Measurements from ENCODE around the gene CFAP68. TPM values are rescaled to one million over a fixed set of nuclear protein-coding genes. Genes with fewer than 3 reads are reported as not detected.

CFAP68 gene, protein sequence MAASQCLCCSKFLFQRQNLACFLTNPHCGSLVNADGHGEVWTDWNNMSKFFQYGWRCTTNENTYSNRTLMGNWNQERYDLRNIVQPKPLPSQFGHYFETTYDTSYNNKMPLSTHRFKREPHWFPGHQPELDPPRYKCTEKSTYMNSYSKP
- total RNA-seq (2022; extraction: Qiagen RNA extraction): 30.0 to 36.1 TPM (median 32.4 TPM) in 5 replicates

DNA sequence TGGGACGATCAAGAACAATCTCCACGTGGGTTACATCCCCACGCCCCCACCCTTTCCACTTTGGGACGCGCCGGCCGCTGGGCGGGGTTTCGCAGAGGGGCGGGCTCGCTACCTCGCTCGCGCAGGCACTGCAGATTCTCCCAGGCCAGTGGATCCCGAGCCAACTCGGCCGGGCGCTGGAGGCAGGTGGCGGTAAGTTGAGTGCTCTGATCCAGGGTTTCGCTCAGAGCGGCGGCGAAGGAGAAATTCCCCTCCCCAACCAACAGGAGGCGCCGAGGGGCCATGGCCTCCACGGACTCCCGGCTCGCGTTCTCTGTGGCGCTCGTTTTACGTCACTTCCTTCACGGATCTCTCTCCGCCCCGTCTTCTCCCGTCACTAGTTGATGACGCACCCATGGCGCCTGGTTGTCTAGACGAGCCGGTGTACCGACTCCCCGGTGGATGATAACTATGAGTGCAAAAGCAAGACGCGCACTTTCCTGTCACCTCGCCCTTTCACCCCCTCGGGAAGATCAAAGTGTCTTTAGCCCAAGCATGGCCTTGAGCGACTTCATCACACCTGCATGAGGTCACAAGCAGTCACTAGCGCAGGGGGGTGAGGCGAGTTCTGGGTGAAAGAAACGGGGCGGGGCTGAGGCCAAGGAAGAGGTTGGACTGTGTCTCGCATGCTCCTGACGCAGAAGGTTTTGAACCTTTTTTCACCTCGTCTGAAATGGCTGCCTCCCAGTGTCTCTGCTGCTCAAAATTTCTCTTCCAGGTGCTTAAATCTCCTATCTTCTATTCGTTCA, at the start of gene CFAP68, which contains the start of gene FDXACB1:
Gene CFAP68, plus strand, starts transcription at position 693 of the 788 bp plus-strand sequence. Its CDS starts 20 bp downstream, at position 713.
Gene FDXACB1, minus strand, starts transcription at position 317 of the 788 bp plus-strand sequence. Its CDS starts 33 bp downstream, at position 284.

GRCh38 chr11:111870886-111871692, 8.3 kb upstream of the CFAP68 start, which contains the start of gene ALG9:
TSS of gene ALG9 (minus strand) at chr11:111871581. CDS start at chr11:111871482, 99 bp downstream.

GRCh38 chr11:111911563-111912401, 32.4 kb downstream of the CFAP68 start, which contains the start of gene CRYAB:
TSS of gene CRYAB (minus strand) at chr11:111911770. CDS start at chr11:111911724, 46 bp downstream.

GRCh38 chr11:111912535-111912934, 33.2 kb downstream of the CFAP68 start, which contains the start of gene HSPB2:
TSS of gene HSPB2 (plus strand) at chr11:111912734. CDS start at chr11:111912830, 96 bp downstream.

DNA sequence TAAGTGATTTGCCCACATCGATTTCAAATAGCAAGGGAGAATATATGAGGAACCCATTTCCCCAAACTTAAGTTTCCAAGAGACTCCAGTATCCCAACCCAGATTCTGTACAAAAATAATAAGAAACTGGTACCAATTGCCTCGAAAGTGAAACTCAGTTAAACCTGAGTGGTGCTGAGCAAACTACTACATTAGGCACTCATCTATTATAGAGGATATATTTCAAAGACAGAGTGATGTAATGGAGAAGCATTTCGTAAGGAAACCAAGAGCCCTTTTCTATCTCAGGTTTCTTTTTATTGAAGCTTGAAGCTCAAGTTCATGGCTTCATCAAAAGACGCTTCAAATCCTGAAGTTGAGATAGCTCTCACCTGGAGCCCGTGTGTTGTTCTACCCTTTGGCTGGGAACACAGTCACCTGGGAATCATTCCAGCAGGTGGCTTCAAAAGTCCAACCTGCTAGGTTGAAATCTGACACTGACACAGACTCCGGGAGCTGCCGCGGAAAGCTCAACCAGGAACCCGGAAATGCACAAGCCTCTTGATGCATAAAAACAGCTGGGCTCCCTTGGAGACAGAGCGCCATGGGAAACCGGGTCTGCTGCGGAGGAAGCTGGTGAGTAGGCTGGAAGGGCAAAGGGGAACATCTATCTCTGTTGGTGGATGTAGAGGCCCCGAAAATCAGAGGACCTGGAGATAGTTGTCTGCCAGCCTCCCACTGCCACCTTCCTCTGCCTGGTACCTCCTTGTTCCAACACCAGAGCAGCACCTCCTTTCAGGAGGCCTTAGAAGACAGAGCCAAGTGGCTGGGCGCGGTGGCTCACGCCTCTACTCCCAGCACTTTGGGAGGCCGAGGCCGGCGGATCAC, 39.3 kb downstream of the CFAP68 start, which contains the start of gene C11orf52:
Gene C11orf52, plus strand, starts transcription at position 524 of the 867 bp plus-strand sequence. Its CDS starts 60 bp downstream, at position 584.

Other genes with a start within 250 kb of the CFAP68 start
- 15.5 to 19.8 TPM (median 18.7 TPM) in 5 replicates for gene PPP2R1B, start 113.2 kb upstream of the CFAP68 start, total RNA-seq (2022; extraction: Qiagen RNA extraction)
- 16.5 to 21.2 TPM (median 18.6 TPM) in 5 replicates for gene ALG9, start 8.0 kb upstream of the CFAP68 start, total RNA-seq (2022; extraction: Qiagen RNA extraction)
- 1.5 to 1.6 TPM (median 1.5 TPM) in 5 replicates for gene FDXACB1, start 376 bp upstream of the CFAP68 start, total RNA-seq (2022; extraction: Qiagen RNA extraction)
- gene CRYAB, start 32.2 kb downstream of the CFAP68 start, total RNA-seq (2022; extraction: Qiagen RNA extraction): 8.3 to 23.1 TPM (median 12.1 TPM) in 5 replicates
- 0.13 TPM in 1 of 5 replicates, not detected in the others for gene HSPB2, start 33.2 kb downstream of the CFAP68 start, total RNA-seq (2022; extraction: Qiagen RNA extraction)
- gene C11orf52, start 39.4 kb downstream of the CFAP68 start, total RNA-seq (2022; extraction: Qiagen RNA extraction): 0.18 to 0.28 TPM (median 0.21 TPM) in 3 of 5 replicates, not detected in the others
- gene DIXDC1, start 57.8 kb downstream of the CFAP68 start, total RNA-seq (2022; extraction: Qiagen RNA extraction): 5.8 to 9.6 TPM (median 8.7 TPM) in 5 replicates
- gene DLAT, start 145.9 kb downstream of the CFAP68 start, total RNA-seq (2022; extraction: Qiagen RNA extraction): 25.3 to 29.9 TPM (median 28.9 TPM) in 5 replicates
- gene PIH1D2, start 194.5 kb downstream of the CFAP68 start, total RNA-seq (2022; extraction: Qiagen RNA extraction): 0.57 to 1.2 TPM (median 0.86 TPM) in 5 replicates
- gene NKAPD1, start 194.8 kb downstream of the CFAP68 start, total RNA-seq (2022; extraction: Qiagen RNA extraction): 10.7 to 16.1 TPM (median 13.8 TPM) in 5 replicates
- gene TIMM8B, start 207.2 kb downstream of the CFAP68 start, total RNA-seq (2022; extraction: Qiagen RNA extraction): 69.5 to 77.7 TPM (median 70.9 TPM) in 5 replicates
- gene SDHD, start 207.3 kb downstream of the CFAP68 start, total RNA-seq (2022; extraction: Qiagen RNA extraction): 65.5 to 77.6 TPM (median 68.5 TPM) in 5 replicates

All from A549 treated with Mapracorat at 1 μM for 4 hours (cell line).